ENCODE results near the gene SLC15A3.

DNA sequence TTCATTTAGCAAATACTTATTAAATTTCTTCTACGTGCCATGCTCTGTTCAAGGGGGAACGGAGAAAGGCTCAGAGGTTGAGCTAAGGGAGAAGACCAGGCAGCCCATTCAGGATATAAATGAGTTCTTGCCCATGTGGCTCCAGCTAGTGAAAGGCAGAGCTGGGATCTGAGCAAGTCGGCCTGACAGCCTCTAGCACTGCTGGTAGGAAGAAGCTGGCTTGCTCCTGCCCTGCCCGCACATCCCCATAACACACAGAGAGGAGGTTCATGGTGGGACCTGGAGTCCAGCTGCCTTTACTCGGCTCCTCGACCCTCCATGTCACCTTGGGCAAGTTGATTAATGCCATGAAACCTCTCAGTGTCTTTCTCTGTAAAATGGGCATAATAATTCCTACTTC, 2.0 kb downstream of the SLC15A3 start:
- TF ChIP-seq GATA2 (IDR thresholded peaks at IDR 0.05; ENCODE audit: low read depth, low read length) (no peak), GATA3 (IDR thresholded peaks at IDR 0.05; ENCODE audit: low read depth, low read length) (no peak)
